GM10266 (cell line): Measurements from ENCODE around the gene USF1.
A peak's percentile ranks its signal among the peaks of the same experiment; 100 is the strongest.

ENCODE experiments used
- DNase-seq: peaks from one replicate; pipeline ENCODE4 v3.0.0; 2012; ENCODE audit errors: extremely low spot score
- TF ChIP-seq, protein P1 (sequence below): IDR thresholded peaks from 2 replicates; pipeline ENCODE4 v1.5.1; 2012; ENCODE audit warnings: mild to moderate bottlenecking, low read depth; ENCODE audit not compliant: control insufficient read depth, insufficient read depth; ENCODE audit errors: missing control alignments

The USF1 gene, protein sequence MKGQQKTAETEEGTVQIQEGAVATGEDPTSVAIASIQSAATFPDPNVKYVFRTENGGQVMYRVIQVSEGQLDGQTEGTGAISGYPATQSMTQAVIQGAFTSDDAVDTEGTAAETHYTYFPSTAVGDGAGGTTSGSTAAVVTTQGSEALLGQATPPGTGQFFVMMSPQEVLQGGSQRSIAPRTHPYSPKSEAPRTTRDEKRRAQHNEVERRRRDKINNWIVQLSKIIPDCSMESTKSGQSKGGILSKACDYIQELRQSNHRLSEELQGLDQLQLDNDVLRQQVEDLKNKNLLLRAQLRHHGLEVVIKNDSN

DNA sequence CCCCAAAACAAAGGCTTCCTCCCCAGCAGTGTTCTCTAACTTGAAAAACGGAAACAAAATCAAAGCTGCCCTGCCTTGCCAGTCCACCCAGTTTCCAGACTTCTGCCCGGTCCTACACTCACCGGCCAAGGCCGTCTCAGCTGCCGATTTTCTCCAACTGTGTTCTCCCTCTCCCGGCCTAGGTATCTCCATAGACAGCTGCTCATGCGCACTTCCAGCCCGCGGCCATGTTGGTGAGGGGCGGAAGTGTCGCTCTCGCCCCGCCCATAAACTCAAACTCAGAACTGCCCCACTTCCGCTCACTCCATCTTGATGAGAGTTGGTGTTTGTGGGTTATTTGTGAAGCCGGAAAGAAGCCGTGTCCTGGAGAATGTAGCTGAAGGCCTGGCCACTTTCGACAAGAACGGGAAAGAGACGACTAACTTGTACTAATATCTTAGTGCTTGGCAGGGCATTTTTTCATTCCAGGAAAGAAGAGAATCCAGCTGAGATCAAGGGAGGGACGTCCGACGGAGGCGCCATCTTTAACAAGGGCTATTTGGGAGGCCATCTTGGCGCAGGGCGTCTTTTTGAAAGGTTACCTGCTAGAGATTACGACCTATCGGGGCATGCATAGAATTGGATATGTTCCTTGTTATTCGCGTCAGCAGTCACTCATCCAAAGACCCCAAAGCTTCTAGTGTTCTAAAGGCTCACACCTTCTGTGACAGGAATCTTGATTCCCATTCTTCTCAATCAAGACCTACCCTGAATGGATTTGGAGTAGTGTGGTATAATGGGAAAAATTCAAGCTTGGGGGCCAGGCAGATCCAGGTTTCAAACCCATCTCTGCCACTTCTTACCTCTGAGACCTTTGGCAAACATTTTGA lies at the start of gene USF1:
USF1 (minus strand) TSS at position 242 of the 869 bp plus-strand sequence. CDS start 2,702 bp downstream, outside the sequence.
- peak; percentile 91 for DNase-seq
- TF ChIP-seq, protein P1, sequence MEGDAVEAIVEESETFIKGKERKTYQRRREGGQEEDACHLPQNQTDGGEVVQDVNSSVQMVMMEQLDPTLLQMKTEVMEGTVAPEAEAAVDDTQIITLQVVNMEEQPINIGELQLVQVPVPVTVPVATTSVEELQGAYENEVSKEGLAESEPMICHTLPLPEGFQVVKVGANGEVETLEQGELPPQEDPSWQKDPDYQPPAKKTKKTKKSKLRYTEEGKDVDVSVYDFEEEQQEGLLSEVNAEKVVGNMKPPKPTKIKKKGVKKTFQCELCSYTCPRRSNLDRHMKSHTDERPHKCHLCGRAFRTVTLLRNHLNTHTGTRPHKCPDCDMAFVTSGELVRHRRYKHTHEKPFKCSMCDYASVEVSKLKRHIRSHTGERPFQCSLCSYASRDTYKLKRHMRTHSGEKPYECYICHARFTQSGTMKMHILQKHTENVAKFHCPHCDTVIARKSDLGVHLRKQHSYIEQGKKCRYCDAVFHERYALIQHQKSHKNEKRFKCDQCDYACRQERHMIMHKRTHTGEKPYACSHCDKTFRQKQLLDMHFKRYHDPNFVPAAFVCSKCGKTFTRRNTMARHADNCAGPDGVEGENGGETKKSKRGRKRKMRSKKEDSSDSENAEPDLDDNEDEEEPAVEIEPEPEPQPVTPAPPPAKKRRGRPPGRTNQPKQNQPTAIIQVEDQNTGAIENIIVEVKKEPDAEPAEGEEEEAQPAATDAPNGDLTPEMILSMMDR: no peak

DNA sequence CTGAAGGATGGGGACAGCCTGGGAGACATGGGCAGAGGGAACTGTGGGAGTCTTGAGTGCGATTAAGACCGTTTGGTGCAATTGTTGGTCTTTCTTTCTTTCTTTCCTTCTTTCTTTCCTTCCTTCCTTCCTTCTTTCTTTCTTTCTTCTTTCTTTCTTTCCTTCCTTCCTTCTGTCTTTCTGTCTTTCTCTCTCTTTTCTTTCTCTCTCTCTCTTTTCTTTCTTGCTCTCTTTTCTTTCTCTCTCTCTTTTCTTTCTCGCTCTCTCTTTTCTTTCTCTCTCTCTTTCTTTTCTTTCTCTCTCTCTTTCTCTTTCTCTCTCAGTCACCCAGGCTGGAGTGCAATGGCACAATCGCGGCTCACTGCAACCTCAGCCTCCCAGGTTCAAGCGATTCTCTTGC lies 49.5 kb upstream of the USF1 start:
- no peak for DNase-seq
- TF ChIP-seq, protein P1: no peak

DNA sequence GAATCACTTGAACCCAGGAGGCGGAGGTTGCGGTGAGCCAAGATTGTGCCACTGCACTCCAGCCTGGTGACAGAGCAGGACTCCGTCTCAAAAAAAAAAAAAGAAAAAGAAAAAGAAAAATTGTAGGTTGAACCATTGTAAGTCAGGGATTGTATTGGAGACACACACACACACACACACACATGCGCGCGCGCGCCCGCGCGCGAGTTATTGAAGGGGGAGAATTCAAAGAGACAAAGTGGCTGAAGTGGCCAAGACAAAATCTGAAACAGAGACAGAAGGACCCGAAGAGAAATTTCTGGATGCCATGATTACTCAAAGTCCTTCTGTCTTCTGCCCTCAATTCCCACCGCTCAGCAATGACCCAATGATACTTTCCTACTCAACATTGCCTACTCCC lies 48.7 kb upstream of the USF1 start:
- TF ChIP-seq, protein P1: no peak
- DNase-seq: no peak

DNA sequence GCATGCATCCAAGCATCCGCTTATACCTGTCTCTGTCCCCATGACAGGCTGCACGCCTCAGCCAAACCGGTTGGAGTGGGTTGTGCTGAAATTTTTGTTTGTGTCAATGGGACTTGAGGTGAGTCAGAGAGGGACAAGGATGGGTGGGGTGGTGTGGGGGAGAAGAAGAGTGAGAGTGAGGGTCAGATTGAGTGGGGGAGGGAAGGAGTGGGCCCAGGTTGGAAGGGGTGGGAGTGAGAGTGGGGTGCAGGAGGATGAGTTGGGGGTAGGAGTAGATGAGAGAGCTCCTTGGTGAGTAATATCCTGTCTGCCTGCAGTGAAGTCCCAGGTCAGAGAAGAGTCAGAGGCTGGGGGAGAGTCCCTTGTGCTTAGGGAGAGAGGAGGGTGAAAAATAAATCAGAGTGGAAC lies 46.8 kb upstream of the USF1 start:
- TF ChIP-seq, protein P1: no peak
- DNase-seq: peak; percentile 70

DNA sequence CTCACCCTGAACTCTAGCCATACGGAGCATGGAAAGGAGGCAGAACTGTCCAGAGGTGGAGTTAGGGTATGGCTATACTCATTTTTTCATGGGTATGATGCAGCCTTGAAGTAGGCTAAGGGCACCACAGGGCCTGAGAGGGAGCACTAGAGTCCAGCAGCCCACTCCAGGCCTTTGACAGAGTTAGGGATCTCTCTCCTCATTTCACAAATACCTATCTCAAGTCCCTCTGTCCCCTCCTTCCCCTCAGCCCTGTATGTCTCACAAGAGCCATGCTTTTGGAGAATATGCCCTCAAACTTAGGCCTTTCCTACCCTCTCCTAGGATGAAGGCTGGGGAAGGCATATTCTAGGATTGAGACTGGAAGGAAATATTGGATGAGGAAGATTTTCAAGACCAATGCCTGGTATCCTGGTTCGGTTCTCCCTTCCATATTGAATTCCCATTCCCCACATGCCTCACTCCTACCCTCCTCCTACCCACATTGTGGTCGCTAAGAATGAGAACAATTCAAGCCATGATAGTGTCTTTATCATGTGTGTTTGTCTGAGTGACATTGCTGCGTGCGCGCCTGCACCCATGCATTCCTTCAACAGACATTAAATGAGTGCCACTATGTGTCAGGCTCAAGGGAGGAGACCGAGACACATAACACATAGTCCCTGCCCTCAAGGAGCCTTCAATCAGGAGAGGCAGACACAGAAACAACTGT lies 46.2 kb upstream of the USF1 start:
- DNase-seq: no peak
- TF ChIP-seq, protein P1: no peak

DNA sequence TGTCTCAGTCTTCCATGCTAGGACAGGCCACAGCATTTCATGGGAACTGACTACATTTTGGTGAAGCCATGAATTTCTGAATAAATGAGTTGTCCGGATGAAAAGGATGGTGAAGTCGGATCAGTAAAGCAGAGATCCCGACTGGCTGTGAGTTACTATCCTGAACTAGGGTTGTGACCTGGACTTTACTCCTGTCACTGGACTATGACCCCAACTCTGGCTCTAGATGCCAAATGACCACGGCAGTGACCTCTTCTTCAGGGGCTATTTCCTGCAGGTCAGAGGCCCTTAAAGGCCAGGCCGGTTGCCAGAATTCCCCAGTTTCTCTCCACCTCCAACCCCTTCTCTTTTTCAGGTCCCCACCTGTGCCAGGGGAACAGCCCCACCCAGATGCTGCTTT lies 45.3 kb upstream of the USF1 start:
- no peak for DNase-seq
- TF ChIP-seq, protein P1: no peak
